GM23338 (cell line): Measurements from ENCODE around the gene SEC11A. TPM values are rescaled to one million over a fixed set of nuclear protein-coding genes. Genes with fewer than 3 reads are reported as not detected.

Experiments used
- ATAC-seq: fragments of 200-7000 bp; cut with Tn5 transposase; 3 replicates; pipeline ENCODE4 v1.9.1; 2020
- DNase-seq: peaks from one replicate; pipeline ENCODE4 v3.0.0-alpha.2; 2015; ENCODE audit warnings: low spot score
- H2AFZ ChIP-seq: fragments of 200-600 bp; sonication (generic); 2 replicates; pipeline ENCODE4 v1.8.0; 2016; ENCODE audit warnings: antibody characterized with exemption, mild to moderate bottlenecking, moderate library complexity
- H3F3A ChIP-seq: fragments of 200-600 bp; sonication (generic); replicated peaks from 2 replicates; pipeline ENCODE4 v1.8.0; 2017; ENCODE audit warnings: antibody characterized with exemption, mixed run types, low read depth
- H3K27ac ChIP-seq: fragments of 200-600 bp; sonication (generic); 2 replicates; pipeline ENCODE4 v1.6.1; 2016; ENCODE audit warnings: low read depth
- H3K27me3 ChIP-seq: fragments of 200-600 bp; sonication (generic); 2 replicates; pipeline ENCODE4 v1.8.0; 2016; ENCODE audit warnings: mild to moderate bottlenecking, mixed run types, moderate library complexity; ENCODE audit not compliant: insufficient read depth
- H3K36me3 ChIP-seq: fragments of 200-600 bp; sonication (generic); 2 replicates; pipeline ENCODE4 v1.8.0; 2016; ENCODE audit warnings: mild to moderate bottlenecking; ENCODE audit not compliant: insufficient read depth
- H3K4me1 ChIP-seq: fragments of 200-600 bp; sonication (generic); 2 replicates; pipeline ENCODE4 v1.8.0; 2016; ENCODE audit warnings: mild to moderate bottlenecking, moderate library complexity; ENCODE audit not compliant: insufficient read depth
- H3K4me2 ChIP-seq: fragments of 200-600 bp; sonication (generic); 2 replicates; pipeline ENCODE4 v1.7.1; 2017; ENCODE audit warnings: mixed run types
- H3K4me3 ChIP-seq: fragments of 200-600 bp; sonication (generic); 2 replicates; pipeline ENCODE4 v1.6.1; 2016; ENCODE audit warnings: mixed run types
- H3K79me2 ChIP-seq: fragments of 200-600 bp; sonication (generic); replicated peaks from 2 replicates; pipeline ENCODE4 v1.8.0; 2017; ENCODE audit warnings: mild to moderate bottlenecking; ENCODE audit not compliant: insufficient read depth
- H3K9me2 ChIP-seq: fragments of 200-600 bp; sonication (generic); 2 replicates; pipeline ENCODE4 v1.8.0; 2017; ENCODE audit not compliant: insufficient read depth
- H4K20me1 ChIP-seq: fragments of 200-600 bp; sonication (generic); replicated peaks from 2 replicates; pipeline ENCODE4 v1.8.0; 2017; ENCODE audit warnings: mild to moderate bottlenecking; ENCODE audit not compliant: insufficient read depth
- H3K27ac Mint-ChIP-seq: 2 replicates; pipeline ENCODE4 v1.8.0; 2020; ENCODE audit warnings: inconsistent platforms, mild to moderate bottlenecking, moderate library complexity, mixed read lengths
- H3K27me3 Mint-ChIP-seq: 3 replicates; pipeline ENCODE4 v1.8.0; 2022; ENCODE audit warnings: low read depth, mild to moderate bottlenecking, moderate library complexity, mixed read lengths, inconsistent platforms; ENCODE audit not compliant: insufficient read depth, poor library complexity
- H3K36me3 Mint-ChIP-seq: 3 replicates; pipeline ENCODE4 v1.8.0; 2021; ENCODE audit warnings: low read depth, mild to moderate bottlenecking, inconsistent platforms, moderate library complexity, mixed read lengths
- H3K4me1 Mint-ChIP-seq: 3 replicates; pipeline ENCODE4 v1.8.0; 2020; ENCODE audit warnings: mild to moderate bottlenecking, inconsistent platforms, mixed read lengths
- H3K4me3 Mint-ChIP-seq: 3 replicates; pipeline ENCODE4 v1.8.0; 2021; ENCODE audit warnings: moderate library complexity, mild to moderate bottlenecking, inconsistent platforms, mixed read lengths
- H3K9me3 Mint-ChIP-seq: 3 replicates; pipeline ENCODE4 v1.8.0; 2020; ENCODE audit warnings: moderate library complexity, mild to moderate bottlenecking, inconsistent platforms, mixed read lengths
- CREB1 ChIP-seq: fragments of 250-450 bp; sonication (Bioruptor Pico); IDR thresholded peaks from 2 replicates; pipeline ENCODE4 v1.5.0; 2020; ENCODE audit warnings: low read depth, mild to moderate bottlenecking, moderate library complexity
- CTCF ChIP-seq, 2 experiments: fragments of 200-600 bp in 1 of 2; sonication (generic) in 1 of 2; conservative IDR thresholded peaks; 2 replicates each; pipeline versions ENCODE4 v1.5.1 to v1.6.1; 2016 to 2017; ENCODE audit warnings: antibody characterized with exemption in 2 of 2, low read depth in 2 of 2, mild to moderate bottlenecking in 2 of 2, moderate library complexity in 1 of 2
- ETS1 ChIP-seq: IDR thresholded peaks from 2 replicates; pipeline ENCODE4 v1.6.1; 2016; ENCODE audit warnings: antibody characterized with exemption
- EZH2 ChIP-seq: fragments of 200-600 bp; sonication (generic); IDR thresholded peaks from one replicate; pipeline ENCODE4 v1.8.0; 2017; ENCODE audit warnings: antibody characterized with exemption, mild to moderate bottlenecking, low read depth; ENCODE audit not compliant: unreplicated experiment
- EZH2phosphoT487 ChIP-seq: fragments of 200-600 bp; sonication (generic); IDR thresholded peaks from one replicate; pipeline ENCODE4 v1.8.1; 2018; ENCODE audit warnings: antibody characterized with exemption; ENCODE audit not compliant: unreplicated experiment
- JUNB ChIP-seq: IDR thresholded peaks from one replicate; pipeline ENCODE4 v1.6.1; 2016; ENCODE audit warnings: antibody characterized with exemption; ENCODE audit not compliant: unreplicated experiment
- NANOG ChIP-seq: IDR thresholded peaks from 2 replicates; pipeline ENCODE4 v1.6.1; 2016; ENCODE audit warnings: antibody characterized with exemption, borderline replicate concordance
- POLR2AphosphoS5 ChIP-seq: IDR thresholded peaks from 2 replicates; pipeline ENCODE4 v1.6.1; 2016; ENCODE audit warnings: antibody characterized with exemption, low read depth
- REST ChIP-seq: IDR thresholded peaks from one replicate; pipeline ENCODE4 v1.6.1; 2018; ENCODE audit warnings: antibody characterized with exemption; ENCODE audit not compliant: unreplicated experiment
- STAT1 ChIP-seq: IDR thresholded peaks from one replicate; pipeline ENCODE4 v1.6.1; 2016; ENCODE audit warnings: antibody characterized with exemption; ENCODE audit not compliant: unreplicated experiment
- ZNF114 ChIP-seq: fragments of 250-450 bp; sonication (Bioruptor Pico); IDR thresholded peaks from 2 replicates; pipeline ENCODE4 v1.5.0; 2020; ENCODE audit warnings: mild to moderate bottlenecking, moderate library complexity
- ZNF331 ChIP-seq: fragments of 250-450 bp; sonication (Bioruptor Pico); IDR thresholded peaks from 2 replicates; pipeline ENCODE4 v1.5.0; 2020; ENCODE audit warnings: low read depth, mild to moderate bottlenecking, moderate library complexity
- ZNF462 ChIP-seq: fragments of 250-450 bp; sonication (Bioruptor Pico); IDR thresholded peaks from 2 replicates; pipeline ENCODE4 v1.5.0; 2020; ENCODE audit warnings: mild to moderate bottlenecking, moderate library complexity
- polyA plus RNA-seq: library from polyadenylated mRNA; unstranded; fragments of >200 nt; fragmentation: Nextera tagmentation; extraction: Ambion mirVana; gene quantifications from 2 replicates; pipeline ENCODE4 v1.2.1, GENCODE V29; 2016
- total RNA-seq: library from RNA; depleted of rRNA; stranded (reverse); fragments of >200 nt; shearing (Covaris generic); gene quantifications from 2 replicates; pipeline ENCODE4 v1.2.3, GENCODE V29; 2014

SEC11A gene
- total and polyA plus RNA-seq, 2 experiments from 2014 or later = 191 to 257 TPM

GRCh38 chr15:84722628-84723027 is 6.7 kb upstream of the SEC11A start:
- peaks cover 12% of the 10 kb centered on the region for H3K4me1 ChIP-seq
- 0 out of 2 replicates have a peak overlapping the region, but pooled peaks have one; percentile 63 for H2AFZ ChIP-seq
- Mint-ChIP-seq H3K9me3 (no peaks in the 10 kb centered on the region), H3K27ac (no peak overlapping the region), H3K4me3 (no peak overlapping the region), H3K36me3 (no peaks in the 10 kb centered on the region), H3K4me1 (peaks cover 13% of the 10 kb centered on the region), H3K27me3 (peaks cover 5% of the 10 kb centered on the region)
- no peaks in the 10 kb centered on the region for H3K9me2 ChIP-seq
- H3K4me3 ChIP-seq = no peak overlapping the region
- H3K27me3 ChIP-seq = no peaks in the 10 kb centered on the region
- no peaks in the 10 kb centered on the region for H3K36me3 ChIP-seq
- TF ChIP-seq REST (no peak), ZNF331 (CRISPR knock-in tag) (no peak), STAT1 (no peak), POLR2AphosphoS5 (no peak), EZH2 (no peak), ETS1 (no peak), CTCF (conservative IDR thresholded peaks at IDR 0.05; ENCODE audit: low read depth in 2 of 2) (no peak), ZNF462 (no peak), ZNF114 (CRISPR knock-in tag) (no peak), CREB1 (CRISPR knock-in tag) (no peak), JUNB (no peak), NANOG (no peak), EZH2phosphoT487 (no peak)
- H3K4me2 ChIP-seq = no peak overlapping the region
- ATAC-seq (no peak), DNase-seq (no peak)
- no peaks in the 10 kb centered on the region for H3K79me2 ChIP-seq
- no peaks in the 10 kb centered on the region for H4K20me1 ChIP-seq
- H3F3A ChIP-seq = no peaks in the 10 kb centered on the region
- no peak overlapping the region for H3K27ac ChIP-seq
